ENCODE data around the gene SLC1A2.

Gene SLC1A2

DNA sequence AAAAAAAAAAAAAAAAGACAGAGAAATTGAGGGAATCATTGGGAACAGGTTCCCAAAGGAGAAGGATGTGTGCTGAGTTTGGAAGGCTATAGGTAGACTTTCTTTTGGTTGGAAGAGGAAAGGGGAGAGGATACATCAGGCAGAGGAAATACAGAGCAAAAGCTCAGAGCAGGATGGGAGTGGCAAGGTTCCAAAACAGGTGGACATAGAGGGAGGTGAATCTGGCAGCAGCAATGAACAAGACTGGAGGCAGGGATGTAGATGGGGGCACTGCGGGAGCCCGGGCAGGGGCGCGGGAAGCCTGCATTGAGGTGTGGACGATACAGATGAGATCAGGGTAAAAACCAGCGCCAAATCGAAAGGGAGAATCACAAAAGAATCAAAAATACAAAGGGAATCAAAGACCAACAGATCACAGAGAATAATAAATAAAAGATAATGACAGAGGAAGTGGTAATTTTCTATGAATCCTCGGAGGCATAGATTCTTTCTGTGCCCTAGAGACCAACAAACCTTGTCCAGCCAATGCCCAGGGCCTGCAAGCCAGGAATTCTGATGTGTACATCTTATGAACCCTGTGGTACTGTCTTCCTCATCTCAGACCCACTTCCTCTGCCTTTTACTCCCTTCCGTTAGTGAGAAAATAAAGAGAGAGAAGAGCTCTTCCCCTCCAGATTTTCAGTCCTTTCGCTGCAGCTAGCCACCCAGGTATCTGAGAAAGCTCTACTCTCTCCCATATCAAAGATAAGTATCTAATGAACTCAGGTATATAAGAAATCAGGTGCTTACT, 70.3 kb downstream of the SLC1A2 start:
- H3K4me2 ChIP-seq (ENCODE audit: low read length), result no peak overlapping the region
- no peak overlapping the region for H2AFZ ChIP-seq (ENCODE audit: insufficient read depth, low read length, poor library complexity)

DNA sequence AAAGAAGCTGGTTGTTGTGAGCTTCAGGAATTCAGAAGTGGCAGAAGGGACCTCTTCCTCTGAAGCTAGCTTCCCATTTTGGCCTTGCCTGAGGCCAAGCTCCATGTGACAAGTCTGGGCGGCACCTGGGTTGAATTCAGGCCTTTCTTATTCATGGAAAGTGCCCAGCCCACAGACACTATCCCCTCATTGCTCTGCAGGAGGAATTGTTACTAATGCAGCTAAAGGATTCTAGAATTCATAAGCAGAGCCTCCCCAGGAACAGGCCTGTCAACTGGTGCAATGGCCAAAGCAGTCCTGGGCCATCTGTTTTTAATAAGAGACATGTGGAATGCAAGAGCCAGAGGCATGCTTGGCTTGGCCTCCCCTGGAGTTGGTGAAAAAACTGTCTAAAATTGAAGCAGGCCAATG, 71.4 kb downstream of the SLC1A2 start:
- no peaks in the 10 kb centered on the region for H3K79me2 ChIP-seq (ENCODE audit: control insufficient read depth, insufficient read depth, low read length, poor library complexity)
- H4K91ac ChIP-seq (ENCODE audit: low read depth, low read length), result no peak overlapping the region
- no peak overlapping the region for H3K9ac ChIP-seq (ENCODE audit: low read length)
- no peaks in the 10 kb centered on the region for H3K27me3 ChIP-seq (ENCODE audit: insufficient read depth, low read length)
- H3K18ac ChIP-seq (ENCODE audit: low read length), result no peak overlapping the region
- DNase-seq, result peak in 1 of 2 donors; percentile 43
- H4K8ac ChIP-seq (ENCODE audit: low read depth, low read length), result no peak overlapping the region
- H3K79me1 ChIP-seq (ENCODE audit: low read length), result no peaks in the 10 kb centered on the region
- H2BK5ac ChIP-seq (ENCODE audit: low read depth, low read length, poor library complexity), result no peak overlapping the region
- H3K4ac ChIP-seq (ENCODE audit: low read depth, low read length), result no peak overlapping the region
- no peak overlapping the region for H2BK12ac ChIP-seq (ENCODE audit: low read length)
- no peaks in the 10 kb centered on the region for H3K36me3 ChIP-seq (ENCODE audit: control insufficient read depth in 1 of 2, insufficient read depth in 2 of 2, low read length in 2 of 2)
- H3K4me2 ChIP-seq (ENCODE audit: low read length), result no peak overlapping the region
- H2AK5ac ChIP-seq (ENCODE audit: low read length), result no peak overlapping the region
- no peaks in the 10 kb centered on the region for H3K9me3 ChIP-seq (ENCODE audit: insufficient read depth, low read depth, low read length)
- no peak overlapping the region for H2BK120ac ChIP-seq (ENCODE audit: insufficient read depth, low read length, poor library complexity)
- H4K12ac ChIP-seq (ENCODE audit: low read depth, low read length), result no peak overlapping the region
- no peak overlapping the region for H3K27ac ChIP-seq (ENCODE audit: low read depth, low read length)
- no peak overlapping the region for H3K4me3 ChIP-seq (ENCODE audit: low read depth, low read length)
- peaks cover 0 to 4% of the 10 kb centered on the region in 2 experiments for H3K4me1 ChIP-seq (ENCODE audit: control insufficient read depth in 1 of 2, insufficient read depth in 2 of 2, low read length in 2 of 2)
- no peak overlapping the region for H3K14ac ChIP-seq (ENCODE audit: low read length)
- no CpG with 5 or more reads among the region's 1 CpG for WGBS (ENCODE audit: extremely low coverage, insufficient coverage, insufficient read length)
- H2AFZ ChIP-seq (ENCODE audit: insufficient read depth, low read length, poor library complexity), result no peak overlapping the region
- no peak overlapping the region for H3K23ac ChIP-seq (ENCODE audit: low read length)

More for the DNA sequence above, 70.3 kb downstream of the SLC1A2 start:
- Histone ChIP-seq H3K9me3 (ENCODE audit: insufficient read depth, low read depth, low read length) (no peaks in the 10 kb centered on the region), H2BK12ac (ENCODE audit: low read length) (no peak overlapping the region), H4K8ac (ENCODE audit: low read depth, low read length) (no peak overlapping the region), H2BK5ac (ENCODE audit: low read depth, low read length, poor library complexity) (no peak overlapping the region), H3K23ac (ENCODE audit: low read length) (no peak overlapping the region), H3K4me1 (ENCODE audit: control insufficient read depth in 1 of 2, insufficient read depth in 2 of 2, low read length in 2 of 2) (peaks cover 0 to 4% of the 10 kb centered on the region in 2 experiments), H3K14ac (ENCODE audit: low read length) (no peak overlapping the region), H2AK5ac (ENCODE audit: low read length) (no peak overlapping the region), H2BK120ac (ENCODE audit: insufficient read depth, low read length, poor library complexity) (no peak overlapping the region), H3K27ac (ENCODE audit: low read depth, low read length) (no peak overlapping the region), H3K27me3 (ENCODE audit: insufficient read depth, low read length) (no peaks in the 10 kb centered on the region), H3K4ac (ENCODE audit: low read depth, low read length) (no peak overlapping the region), H3K18ac (ENCODE audit: low read length) (no peak overlapping the region), H3K79me2 (ENCODE audit: control insufficient read depth, insufficient read depth, low read length, poor library complexity) (no peaks in the 10 kb centered on the region), H4K91ac (ENCODE audit: low read depth, low read length) (no peak overlapping the region), H4K12ac (ENCODE audit: low read depth, low read length) (no peak overlapping the region), H3K9ac (ENCODE audit: low read length) (no peak overlapping the region), H3K4me3 (ENCODE audit: low read depth, low read length) (no peak overlapping the region), H3K79me1 (ENCODE audit: low read length) (no peaks in the 10 kb centered on the region), H3K36me3 (ENCODE audit: control insufficient read depth in 1 of 2, insufficient read depth in 2 of 2, low read length in 2 of 2) (no peaks in the 10 kb centered on the region)
- DNase-seq, result no peak
- WGBS (ENCODE audit: extremely low coverage, insufficient coverage, insufficient read length), result no CpG with 5 or more reads among the region's 10 CpGs

GRCh38 chr11:35347173-35347878, 72.0 kb downstream of the SLC1A2 start:
- no peak overlapping the region for H4K12ac ChIP-seq (ENCODE audit: low read depth, low read length)
- H3K4me2 ChIP-seq (ENCODE audit: low read length), result no peak overlapping the region
- H3K4me3 ChIP-seq (ENCODE audit: low read depth, low read length), result no peak overlapping the region
- no peaks in the 10 kb centered on the region for H3K27me3 ChIP-seq (ENCODE audit: insufficient read depth, low read length)
- H2BK120ac ChIP-seq (ENCODE audit: insufficient read depth, low read length, poor library complexity), result no peak overlapping the region
- DNase-seq, result peak in 1 of 2 donors; percentile 55
- no peaks in the 10 kb centered on the region for H3K9me3 ChIP-seq (ENCODE audit: insufficient read depth, low read depth, low read length)
- no peak overlapping the region for H3K27ac ChIP-seq (ENCODE audit: low read depth, low read length)
- no peak overlapping the region for H3K23ac ChIP-seq (ENCODE audit: low read length)
- H3K36me3 ChIP-seq (ENCODE audit: control insufficient read depth in 1 of 2, insufficient read depth in 2 of 2, low read length in 2 of 2), result no peaks in the 10 kb centered on the region
- peaks cover 0 to 4% of the 10 kb centered on the region in 2 experiments for H3K4me1 ChIP-seq (ENCODE audit: control insufficient read depth in 1 of 2, insufficient read depth in 2 of 2, low read length in 2 of 2)
- no CpG with 5 or more reads among the region's 6 CpGs for WGBS (ENCODE audit: extremely low coverage, insufficient coverage, insufficient read length)
- no peak overlapping the region for H2AK5ac ChIP-seq (ENCODE audit: low read length)
- no peak overlapping the region for H3K14ac ChIP-seq (ENCODE audit: low read length)
- no peak overlapping the region for H4K8ac ChIP-seq (ENCODE audit: low read depth, low read length)
- H3K4ac ChIP-seq (ENCODE audit: low read depth, low read length), result no peak overlapping the region
- H3K79me1 ChIP-seq (ENCODE audit: low read length), result no peaks in the 10 kb centered on the region
- H2BK5ac ChIP-seq (ENCODE audit: low read depth, low read length, poor library complexity), result no peak overlapping the region
- no peak overlapping the region for H3K9ac ChIP-seq (ENCODE audit: low read length)
- H2BK12ac ChIP-seq (ENCODE audit: low read length), result no peak overlapping the region
- no peak overlapping the region for H2AFZ ChIP-seq (ENCODE audit: insufficient read depth, low read length, poor library complexity)
- H4K91ac ChIP-seq (ENCODE audit: low read depth, low read length), result no peak overlapping the region
- H3K79me2 ChIP-seq (ENCODE audit: control insufficient read depth, insufficient read depth, low read length, poor library complexity), result no peaks in the 10 kb centered on the region
- H3K18ac ChIP-seq (ENCODE audit: low read length), result no peak overlapping the region

GRCh38 chr11:35346472-35347156, 72.7 kb downstream of the SLC1A2 start:
- H3K18ac ChIP-seq (ENCODE audit: low read length), result no peak overlapping the region
- no peaks in the 10 kb centered on the region for H3K9me3 ChIP-seq (ENCODE audit: insufficient read depth, low read depth, low read length)
- no peak overlapping the region for H4K91ac ChIP-seq (ENCODE audit: low read depth, low read length)
- no peak overlapping the region for H4K12ac ChIP-seq (ENCODE audit: low read depth, low read length)
- H2BK120ac ChIP-seq (ENCODE audit: insufficient read depth, low read length, poor library complexity), result no peak overlapping the region
- H2AFZ ChIP-seq (ENCODE audit: insufficient read depth, low read length, poor library complexity), result no peak overlapping the region
- no peak overlapping the region for H2BK5ac ChIP-seq (ENCODE audit: low read depth, low read length, poor library complexity)
- no peaks in the 10 kb centered on the region for H3K79me1 ChIP-seq (ENCODE audit: low read length)
- no peak overlapping the region for H4K8ac ChIP-seq (ENCODE audit: low read depth, low read length)
- H3K27ac ChIP-seq (ENCODE audit: low read depth, low read length), result no peak overlapping the region
- no peak overlapping the region for H3K23ac ChIP-seq (ENCODE audit: low read length)
- no peak overlapping the region for H2BK12ac ChIP-seq (ENCODE audit: low read length)
- H3K4me3 ChIP-seq (ENCODE audit: low read depth, low read length), result no peak overlapping the region
- no peak overlapping the region for H2AK5ac ChIP-seq (ENCODE audit: low read length)
- H3K4ac ChIP-seq (ENCODE audit: low read depth, low read length), result no peak overlapping the region
- no peak overlapping the region for H3K9ac ChIP-seq (ENCODE audit: low read length)
- H3K14ac ChIP-seq (ENCODE audit: low read length), result no peak overlapping the region
- H3K4me2 ChIP-seq (ENCODE audit: low read length), result no peak overlapping the region
- H3K36me3 ChIP-seq (ENCODE audit: control insufficient read depth in 1 of 2, insufficient read depth in 2 of 2, low read length in 2 of 2), result no peaks in the 10 kb centered on the region
- no peaks in the 10 kb centered on the region for H3K79me2 ChIP-seq (ENCODE audit: control insufficient read depth, insufficient read depth, low read length, poor library complexity)
- peaks cover 0 to 4% of the 10 kb centered on the region in 2 experiments for H3K4me1 ChIP-seq (ENCODE audit: control insufficient read depth in 1 of 2, insufficient read depth in 2 of 2, low read length in 2 of 2)
- no peak for DNase-seq
- H3K27me3 ChIP-seq (ENCODE audit: insufficient read depth, low read length), result no peaks in the 10 kb centered on the region
- no CpG with 5 or more reads among the region's 6 CpGs for WGBS (ENCODE audit: extremely low coverage, insufficient coverage, insufficient read length)

Data from trophoblast cell (in vitro differentiated cells and primary cell).